Activated T-cell treated with anti-CD3 and anti-CD28 coated beads for 48 hours (primary cell): Measurements from ENCODE around the gene TMEM176A.

ENCODE experiments used
- DNase-seq: peaks from one replicate; pipeline ENCODE4 v3.0.0-alpha.2; 2020; ENCODE audit warnings: low read depth

The TMEM176A gene

DNA sequence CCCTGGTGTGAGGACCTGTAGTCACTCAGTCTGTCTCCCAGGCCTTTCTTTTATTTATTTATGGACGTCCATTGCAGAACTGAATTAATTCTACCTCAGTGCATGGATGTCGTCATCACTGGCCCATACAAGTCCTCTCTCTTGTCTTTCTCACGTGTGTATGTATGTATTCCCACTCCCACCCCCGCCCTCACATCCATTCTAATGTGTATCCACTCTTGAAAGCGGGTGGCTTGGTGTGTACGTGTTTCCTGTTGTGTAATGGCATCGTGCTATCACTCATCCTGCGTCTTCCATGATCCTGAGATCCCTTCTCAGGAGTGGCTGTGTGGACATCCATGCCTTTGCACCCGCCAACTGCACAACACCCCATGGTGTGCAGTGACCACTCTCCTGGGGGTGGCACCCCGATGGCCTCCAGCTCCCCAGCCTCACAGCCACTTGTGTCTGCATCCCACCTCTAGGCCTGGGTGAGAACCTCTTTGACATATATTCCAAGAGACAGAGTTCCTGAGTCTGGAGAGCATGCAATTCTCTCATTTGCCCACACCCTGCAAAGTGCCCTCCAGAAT, 48.7 kb downstream of the TMEM176A start:
- DNase-seq: no peak

DNA sequence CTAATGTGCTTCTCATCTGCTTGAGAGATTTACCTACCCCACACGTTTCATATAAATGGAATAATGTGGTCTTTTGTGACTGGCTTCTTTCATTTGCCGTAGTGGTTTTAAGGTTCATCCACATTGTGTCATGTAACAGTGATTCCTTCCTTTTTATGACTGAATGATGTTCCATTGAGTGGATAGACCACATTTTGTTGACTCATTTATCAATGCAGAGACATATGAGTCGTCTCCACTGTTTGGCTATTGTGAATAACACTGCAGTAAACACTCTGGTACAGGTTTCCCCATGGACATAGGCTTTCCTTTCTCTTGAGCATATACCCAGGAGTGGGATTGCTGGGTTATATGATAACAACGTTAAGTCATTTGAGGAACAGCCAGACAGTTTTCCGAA, 49.7 kb downstream of the TMEM176A start:
- no peak for DNase-seq

DNA sequence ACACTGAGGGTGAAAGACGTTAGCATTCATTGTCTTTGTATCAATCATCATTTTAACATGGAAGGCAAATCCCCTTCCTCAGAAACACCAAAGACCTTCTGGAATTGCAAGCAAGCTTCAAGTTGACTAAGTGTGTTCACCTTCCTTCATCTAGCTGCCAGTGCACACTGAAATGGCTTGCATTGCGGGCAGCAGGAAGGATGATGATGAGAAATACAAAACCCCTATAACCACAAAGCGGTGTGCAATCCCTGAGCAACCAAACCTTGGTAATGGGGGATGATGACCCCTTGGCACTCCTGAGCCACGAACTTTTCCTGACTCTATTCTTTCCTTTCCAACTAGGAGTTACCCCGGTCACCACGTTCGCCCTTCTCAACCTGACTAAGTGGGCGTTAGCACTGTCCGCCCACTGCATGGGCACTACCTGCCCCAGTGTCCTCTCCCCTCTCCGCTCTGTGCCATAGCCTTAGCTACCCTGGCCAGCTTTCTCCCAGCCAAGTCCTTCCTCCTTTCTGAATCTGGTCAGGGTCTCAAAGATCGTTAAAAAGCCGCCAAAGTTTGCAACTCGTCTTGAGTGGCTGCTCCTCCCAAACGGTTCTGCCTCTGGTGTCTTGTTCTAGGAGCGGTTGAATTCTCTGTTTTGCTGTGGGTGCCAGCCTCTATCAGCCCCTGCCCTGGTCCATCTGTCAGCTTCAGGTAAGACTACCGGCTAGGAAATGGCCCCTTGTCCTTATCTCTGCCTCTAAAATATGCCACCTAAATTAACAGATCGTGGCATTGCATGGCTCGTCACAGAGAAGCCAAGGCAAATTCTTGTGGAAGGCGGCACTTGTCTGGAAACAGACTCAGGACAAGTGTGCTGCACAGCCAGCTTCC, 51.2 kb downstream of the TMEM176A start:
- no peak for DNase-seq

DNA sequence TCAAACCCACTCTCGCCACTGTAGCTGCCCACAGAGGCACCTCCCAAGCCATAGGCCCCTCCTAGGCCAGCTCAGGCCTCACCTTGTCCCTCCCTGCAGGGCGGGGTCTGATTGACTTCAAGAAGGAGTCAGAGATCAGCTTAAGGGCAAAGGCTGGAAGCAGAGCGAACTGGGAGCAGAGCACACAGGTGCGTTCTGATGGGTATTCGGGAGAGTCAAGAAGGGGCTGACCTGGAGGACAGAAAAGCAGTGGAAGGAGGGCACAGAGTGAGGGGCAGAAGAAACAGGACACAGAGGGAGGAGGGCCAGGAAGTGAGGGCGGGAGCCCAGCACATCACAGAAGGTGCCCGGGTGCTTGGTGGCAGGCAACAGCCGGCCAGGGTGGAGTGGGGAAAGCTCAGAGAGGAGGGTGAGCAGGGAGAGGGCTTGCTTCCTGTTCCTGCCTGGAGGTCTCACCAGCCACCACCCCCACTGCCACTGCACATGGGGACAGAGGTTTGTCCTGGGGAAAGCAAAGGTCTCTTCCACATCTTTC, 51.9 kb downstream of the TMEM176A start, which contains the start of gene AOC1:
TSS of gene AOC1 (plus strand) at position 147 of the 535 bp plus-strand sequence. CDS start 3,954 bp downstream, outside the sequence.
- no peak for DNase-seq

DNA sequence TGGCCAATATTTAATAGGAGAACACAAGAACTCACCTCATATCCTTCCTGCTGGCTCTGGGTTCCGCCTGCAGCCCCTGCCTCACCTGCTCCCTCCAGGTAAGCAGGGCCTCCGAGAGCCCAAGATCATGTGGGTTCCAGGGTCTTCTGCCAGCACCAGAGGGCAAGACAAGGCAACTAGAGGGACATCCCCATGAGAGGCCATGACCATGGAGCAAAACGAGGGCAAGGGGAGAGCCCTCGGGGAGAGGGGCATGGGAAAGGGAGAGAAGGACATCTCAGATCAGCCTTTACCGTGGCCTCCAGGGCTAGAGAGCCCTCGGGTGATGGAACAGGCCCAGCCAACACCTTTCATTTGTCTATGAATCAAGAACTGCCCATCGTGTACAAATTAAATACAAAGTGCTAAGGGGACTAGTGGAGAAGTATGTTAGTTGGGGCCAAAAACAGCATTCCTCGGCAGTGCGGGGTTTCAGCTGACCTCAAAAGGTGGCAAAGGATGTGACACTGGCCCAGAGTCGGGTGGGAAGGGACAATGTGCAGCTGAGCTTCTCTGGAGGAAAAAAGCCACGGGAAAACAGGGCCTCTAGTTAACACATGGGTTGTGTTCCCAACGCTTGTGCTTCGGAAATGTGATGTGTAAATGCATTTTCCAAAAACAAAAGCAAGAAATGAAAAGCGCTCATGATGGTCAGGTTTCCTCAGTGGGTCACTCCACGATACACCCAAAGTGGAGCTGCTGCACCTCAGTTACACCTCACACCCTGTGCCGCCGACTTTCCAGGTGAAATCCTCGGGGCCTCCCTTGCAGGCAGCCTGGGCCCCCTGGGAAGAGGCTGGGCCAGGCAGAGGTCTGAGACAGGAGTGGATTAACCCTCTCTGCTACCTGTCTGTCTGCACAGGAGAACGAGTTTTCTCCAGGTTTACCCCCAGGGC, 53.8 kb downstream of the TMEM176A start:
- no peak for DNase-seq
